CD4-positive, alpha-beta T cell treated with Interferon alpha-2 for 1 hour (primary cell): Measurements from ENCODE around the gene LTBP1.

Experiments
- DNase-seq, 2 donors: peaks; one replicate each; pipeline ENCODE4 v3.0.0-alpha.2; 2020 to 2022

LTBP1 gene

GRCh38 chr2:32931945-32932709, 14.6 kb upstream of the LTBP1 start:
- DNase-seq, result no peak

- no peak for DNase-seq
These were observed 13.7 kb upstream of the LTBP1 start for GRCh38 chr2:32932825-32933755.

GRCh38 chr2:32933756-32934095, 13.0 kb upstream of the LTBP1 start:
- DNase-seq, result no peak

- DNase-seq, result no peak
These were observed 8.9 kb upstream of the LTBP1 start for GRCh38 chr2:32937602-32938448.

GRCh38 chr2:32938934-32939333, 7.8 kb upstream of the LTBP1 start:
- DNase-seq, result no peak

GRCh38 chr2:32940316-32940997, 6.3 kb upstream of the LTBP1 start:
- no peak for DNase-seq

- no peak for DNase-seq
These were observed 4.6 kb upstream of the LTBP1 start for GRCh38 chr2:32941944-32942690.

- DNase-seq, result no peak
These were observed 3.8 kb upstream of the LTBP1 start for GRCh38 chr2:32942793-32943485.

GRCh38 chr2:32945286-32945685, 1.5 kb upstream of the LTBP1 start:
- no peak for DNase-seq

GRCh38 chr2:32947076-32947483, 327 bp downstream of the LTBP1 start:
- DNase-seq, result peak in 1 of 2 donors; percentile 3

- DNase-seq, result peak in 1 of 2 donors; percentile 23
These were observed 861 bp downstream of the LTBP1 start for GRCh38 chr2:32947484-32948143.

- no peak for DNase-seq
These were observed 1.5 kb downstream of the LTBP1 start for GRCh38 chr2:32948266-32948665.

GRCh38 chr2:32949260-32949659, 2.5 kb downstream of the LTBP1 start:
- DNase-seq, result no peak

GRCh38 chr2:32951672-32952071, 4.9 kb downstream of the LTBP1 start:
- no peak for DNase-seq

- no peak for DNase-seq
These were observed 6.2 kb downstream of the LTBP1 start for GRCh38 chr2:32952761-32953476.

- no peak for DNase-seq
These were observed 7.5 kb downstream of the LTBP1 start for GRCh38 chr2:32954206-32954605.

- DNase-seq, result no peak
These were observed 12.1 kb downstream of the LTBP1 start for GRCh38 chr2:32958821-32959220.

GRCh38 chr2:32960238-32960637, 13.5 kb downstream of the LTBP1 start:
- DNase-seq, result no peak

GRCh38 chr2:32960647-32961403, 14.1 kb downstream of the LTBP1 start:
- DNase-seq, result no peak
